ENCODE data around the gene TRHDE.
A peak's percentile ranks its signal among the peaks of the same experiment; 100 is the strongest.
"Not testable (repeated sequence)": the region's sequence is repeated elsewhere in the genome, so short reads cannot be mapped to it uniquely, and the experiment has no call there.

TRHDE gene

DNA sequence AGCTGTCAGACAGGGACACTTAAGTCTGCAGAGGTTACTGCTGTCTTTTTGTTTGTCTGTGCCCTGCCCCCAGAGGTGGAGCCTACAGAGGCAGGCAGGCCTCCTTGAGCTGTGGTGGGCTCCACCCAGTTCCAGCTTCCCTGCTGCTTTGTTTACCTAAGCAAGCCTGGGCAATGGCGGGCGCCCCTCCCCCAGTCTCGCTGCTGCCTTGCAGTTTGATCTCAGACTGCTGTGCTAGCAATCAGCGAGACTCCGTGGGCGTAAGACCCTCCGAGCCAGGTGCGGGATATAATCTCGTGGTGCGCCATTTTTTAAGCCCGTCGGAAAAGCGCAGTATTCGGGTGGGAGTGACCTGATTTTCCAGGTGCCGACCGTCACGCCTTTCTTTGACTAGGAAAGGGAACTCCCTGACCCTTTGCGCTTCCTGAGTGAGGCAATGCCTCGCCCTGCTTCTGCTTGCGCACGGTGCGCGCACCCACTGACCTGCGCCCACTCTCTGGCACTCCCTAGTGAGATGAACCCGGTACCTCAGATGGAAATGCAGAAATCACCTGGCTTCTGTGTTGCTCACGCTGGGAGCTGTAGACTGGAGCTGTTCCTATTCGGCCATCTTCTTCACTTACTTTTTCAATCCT is 248.0 kb downstream of the TRHDE start:
- not testable (repeated sequence) for DNase-seq (ENCODE audit: low read depth)

DNA sequence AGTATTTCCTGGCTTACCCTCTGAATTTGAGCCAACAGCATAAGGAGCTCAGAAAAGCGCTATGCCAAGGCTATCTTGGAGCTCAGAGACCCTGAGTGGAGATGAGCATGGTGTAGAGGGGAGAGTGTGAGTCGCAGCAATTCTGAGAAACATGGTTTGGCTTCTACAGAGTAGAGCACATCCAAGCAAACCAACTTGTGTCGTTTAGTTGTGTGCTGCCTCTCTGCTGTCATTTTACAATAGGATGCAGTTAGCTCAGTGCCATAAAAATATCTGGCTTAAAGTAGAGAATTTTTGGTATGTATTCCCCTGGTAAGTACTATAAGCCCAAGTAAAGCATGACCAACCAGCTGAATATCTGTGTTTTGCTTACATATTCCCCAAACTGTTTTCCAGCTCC is 249.2 kb downstream of the TRHDE start:
- no peak for DNase-seq (ENCODE audit: low read depth)

DNA sequence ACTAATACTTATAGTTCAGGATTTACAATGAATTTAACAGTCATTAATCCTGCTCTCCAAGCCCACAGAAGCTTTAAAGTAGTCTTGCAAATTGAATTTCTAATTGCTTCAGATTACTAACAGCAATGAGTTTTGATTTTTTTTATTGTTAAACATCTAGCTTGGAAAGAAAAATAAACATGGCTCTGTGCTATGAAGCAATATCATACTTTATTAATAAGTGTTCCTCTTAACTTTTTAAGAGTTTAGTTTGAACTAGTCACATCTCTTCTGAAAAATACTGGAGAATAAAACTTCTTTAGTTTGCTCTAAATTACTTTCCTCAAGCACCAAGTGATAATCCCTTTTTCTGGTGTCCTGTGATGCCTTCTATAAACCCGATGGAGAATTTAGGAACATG is 250.2 kb downstream of the TRHDE start:
- DNase-seq (ENCODE audit: low read depth) = no peak

DNA sequence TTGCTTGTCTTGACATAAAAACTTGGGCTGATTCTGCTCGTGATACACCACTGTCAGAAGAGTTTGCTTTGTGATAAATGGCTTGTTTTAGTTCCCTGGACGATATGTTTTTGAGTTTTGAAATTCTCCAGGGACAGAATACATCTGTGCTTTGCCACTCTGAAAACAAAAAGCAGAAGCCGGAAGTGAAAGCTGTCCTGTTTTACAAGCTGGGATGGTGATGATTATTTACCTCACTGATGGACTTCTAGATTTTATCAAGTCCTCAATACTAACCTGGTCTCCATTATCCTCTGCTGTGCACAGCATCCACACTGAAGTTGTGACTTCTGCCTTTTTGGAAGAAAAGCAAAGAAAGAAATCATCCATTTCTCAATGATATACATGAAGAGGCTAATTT is 251.6 kb downstream of the TRHDE start:
- no peak for DNase-seq (ENCODE audit: low read depth)

DNA sequence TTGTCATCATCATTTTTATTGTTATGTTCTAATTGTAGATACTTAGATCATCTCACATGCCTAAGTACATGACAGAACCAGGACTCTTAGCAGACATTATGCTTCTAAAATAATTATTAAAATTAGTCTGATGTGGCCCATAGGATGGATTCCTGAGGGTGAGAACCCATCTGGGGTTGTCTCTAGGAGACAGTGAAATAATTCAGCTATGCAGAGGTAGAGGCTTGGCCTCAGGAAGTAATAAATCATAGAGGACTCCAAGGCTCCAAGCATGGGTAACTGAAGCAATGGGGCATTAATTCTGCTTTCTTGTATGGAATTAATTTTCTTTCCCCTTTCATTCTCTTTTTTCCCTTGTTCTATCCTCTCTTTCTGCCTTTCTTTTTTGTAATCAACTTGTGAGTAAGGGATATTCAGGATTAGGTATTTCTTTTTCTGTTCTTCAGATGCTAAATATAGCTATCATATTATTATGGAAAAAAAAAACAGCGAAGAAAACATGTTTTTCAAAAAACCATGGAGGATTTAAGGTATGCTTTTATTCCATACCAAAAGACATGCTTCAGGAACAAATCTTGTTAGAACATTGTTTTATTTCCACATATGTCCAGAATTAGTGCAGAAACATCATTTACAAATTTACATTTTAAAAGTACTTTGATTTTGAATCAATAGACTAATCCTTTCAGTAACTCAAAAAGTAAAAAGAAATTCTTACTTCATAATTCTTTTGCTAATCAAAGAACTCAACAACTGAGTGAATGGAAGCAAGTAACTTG is 263.2 kb downstream of the TRHDE start:
- DNase-seq (ENCODE audit: low read depth) = no peak

DNA sequence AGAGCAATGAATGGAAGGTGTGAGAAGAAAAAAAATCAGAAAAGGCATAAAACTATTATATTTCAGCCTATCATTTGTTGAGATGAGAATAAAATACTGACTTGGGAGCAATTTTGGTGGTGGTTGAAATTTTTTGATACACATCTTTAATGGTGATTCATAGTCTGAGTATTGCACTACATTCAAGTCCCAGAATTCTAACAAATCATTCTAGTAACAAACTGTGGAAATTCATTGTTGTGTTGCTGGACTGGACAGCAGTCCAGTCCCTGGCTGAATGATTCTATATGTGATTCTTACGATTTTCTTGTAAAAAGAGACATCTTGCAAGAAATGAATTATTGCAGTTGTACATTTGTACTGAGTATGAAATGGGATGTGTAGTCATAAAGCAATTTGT is 268.6 kb downstream of the TRHDE start:
- no peak for DNase-seq (ENCODE audit: low read depth)

DNA sequence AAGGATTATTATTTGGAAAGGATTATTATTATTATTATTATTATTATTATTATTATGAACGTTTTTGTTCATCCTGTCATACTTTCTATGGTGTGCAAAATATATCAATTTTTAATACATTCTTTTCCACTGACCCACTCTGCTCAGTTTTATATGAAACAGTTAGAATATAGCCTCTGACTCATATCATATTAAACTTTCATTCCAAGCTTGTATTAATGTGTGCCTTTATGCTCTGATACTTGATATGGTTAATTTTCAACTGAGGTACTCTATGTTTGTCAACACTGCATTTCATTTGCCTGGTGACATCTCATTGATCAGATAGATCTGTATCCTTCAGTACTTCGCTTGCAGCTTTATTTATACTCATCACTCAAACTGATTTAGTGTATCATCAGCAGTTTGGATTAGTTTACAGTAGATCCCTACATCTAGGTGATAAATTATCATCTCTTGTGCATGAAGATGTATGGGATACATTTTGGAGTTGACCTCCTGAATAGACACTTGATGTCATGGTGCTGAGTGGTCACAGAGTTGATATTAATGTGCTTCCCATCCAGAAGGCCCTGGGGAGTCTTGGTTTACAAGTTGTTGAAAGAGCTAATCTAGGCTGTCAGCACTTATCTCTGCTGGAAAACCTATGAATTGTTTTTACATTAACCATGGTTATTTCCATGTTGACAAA is 271.8 kb downstream of the TRHDE start:
- DNase-seq (ENCODE audit: low read depth) = no peak

DNA sequence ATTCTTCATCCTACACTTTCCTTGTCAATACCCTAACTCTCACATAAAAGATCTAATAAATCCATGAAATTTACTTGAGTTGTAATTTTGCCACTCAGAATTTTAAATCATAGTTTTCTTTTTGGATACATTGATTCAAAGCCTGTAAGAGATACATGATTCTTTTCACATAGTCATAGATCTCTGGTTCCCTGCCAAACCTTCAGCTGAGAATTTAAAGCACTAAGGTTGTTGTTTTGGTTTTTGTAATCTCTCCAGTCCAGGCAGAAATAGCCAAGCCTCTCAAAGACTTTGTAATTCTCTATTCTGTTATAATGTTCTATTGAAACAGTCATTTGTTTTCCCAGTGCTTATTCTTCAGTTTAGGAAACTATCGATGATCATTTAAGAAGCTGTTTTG is 273.9 kb downstream of the TRHDE start:
- no peak for DNase-seq (ENCODE audit: low read depth)

DNA sequence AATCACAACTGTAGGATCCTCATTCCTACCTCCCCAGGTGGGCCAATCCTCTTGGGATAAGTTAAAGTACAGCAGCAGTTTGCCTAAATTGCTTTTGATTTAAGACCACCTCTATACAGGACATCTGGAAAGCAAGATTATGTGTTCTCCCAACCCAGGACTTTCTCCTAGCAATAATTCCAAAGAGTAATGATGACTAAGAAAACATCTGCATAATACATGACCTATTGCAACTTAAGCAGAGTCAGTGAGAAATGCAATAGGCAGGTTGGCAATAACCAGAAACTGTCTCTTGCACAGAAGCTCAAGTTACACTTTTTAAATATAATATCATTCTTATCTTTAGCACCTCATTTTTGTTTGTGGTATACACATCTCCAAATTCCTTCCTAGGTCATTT is 275.4 kb downstream of the TRHDE start:
- DNase-seq (ENCODE audit: low read depth) = peak; percentile 22

DNA sequence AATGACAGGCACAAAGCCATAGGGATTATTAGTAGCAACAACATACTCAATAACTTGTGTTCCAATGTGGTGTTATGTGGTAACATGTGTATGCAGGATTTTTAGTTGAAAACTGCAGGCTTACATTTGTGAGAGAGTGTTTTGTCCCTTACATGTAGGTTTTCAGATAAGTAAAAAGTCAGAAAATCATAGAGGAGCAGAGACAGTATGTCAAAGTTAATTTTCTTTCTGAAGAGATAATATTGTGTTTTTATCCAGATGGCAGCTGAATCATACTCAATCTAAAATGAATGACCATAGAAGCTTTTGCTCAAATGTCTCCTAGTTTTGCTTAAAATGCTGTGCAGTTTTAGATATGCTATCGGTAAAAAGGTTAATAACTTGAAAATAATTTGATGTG is 277.0 kb downstream of the TRHDE start:
- DNase-seq (ENCODE audit: low read depth) = no peak

DNA sequence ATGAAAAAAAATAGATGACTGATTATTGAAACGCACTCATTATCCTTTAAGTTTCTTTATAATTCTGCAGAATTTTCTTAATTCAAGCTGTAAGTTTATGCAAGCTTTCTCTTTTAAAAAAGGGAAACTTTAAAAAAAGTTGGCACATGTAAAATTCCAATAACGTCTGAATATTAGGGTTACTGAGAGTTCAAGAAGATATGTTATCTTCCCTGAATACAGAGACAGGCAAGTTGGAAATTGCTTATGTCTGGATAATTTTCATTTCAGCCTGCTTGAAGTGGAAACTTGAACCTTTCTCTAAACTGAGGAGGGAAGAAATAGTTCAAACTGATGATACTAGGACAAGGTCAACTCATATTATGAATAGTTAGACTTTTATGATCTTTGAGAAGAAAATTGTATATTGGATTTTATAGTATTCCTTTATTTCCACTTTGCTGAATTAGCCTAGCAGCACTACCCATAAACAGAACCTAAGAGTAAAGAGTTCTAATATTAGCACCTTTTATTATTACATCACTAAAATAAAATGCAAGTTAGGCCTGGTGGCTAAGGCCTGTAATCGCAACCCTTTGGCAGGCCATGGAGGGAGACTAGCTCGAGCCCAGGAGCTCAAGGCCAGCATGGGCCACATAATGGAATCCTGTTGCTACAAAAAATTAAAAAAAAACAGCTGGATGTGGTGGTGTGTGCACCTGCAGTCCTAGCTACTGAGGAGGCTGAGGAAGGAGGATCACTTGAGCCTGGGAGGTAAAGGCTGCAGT is 288.0 kb downstream of the TRHDE start:
- DNase-seq (ENCODE audit: low read depth) = no peak

DNA sequence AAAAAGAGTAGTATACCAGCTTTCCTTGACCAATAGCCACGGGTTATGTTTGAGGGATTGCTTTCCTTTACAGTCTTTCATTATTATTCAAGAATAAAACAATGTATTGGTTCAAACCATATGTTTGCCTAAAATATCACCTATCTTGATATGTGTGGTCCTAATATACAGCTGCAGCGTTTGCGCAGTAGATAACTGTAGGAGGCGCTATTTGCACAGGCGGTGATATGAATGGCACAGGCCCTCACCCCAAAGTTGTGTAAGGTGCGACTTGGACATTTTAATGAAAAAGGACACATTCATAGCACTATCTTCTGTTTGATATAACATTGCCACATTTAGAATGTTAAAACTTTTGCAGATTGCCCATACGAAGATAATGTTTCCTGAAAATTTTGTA is 298.4 kb downstream of the TRHDE start:
- DNase-seq (ENCODE audit: low read depth) = no peak

DNA sequence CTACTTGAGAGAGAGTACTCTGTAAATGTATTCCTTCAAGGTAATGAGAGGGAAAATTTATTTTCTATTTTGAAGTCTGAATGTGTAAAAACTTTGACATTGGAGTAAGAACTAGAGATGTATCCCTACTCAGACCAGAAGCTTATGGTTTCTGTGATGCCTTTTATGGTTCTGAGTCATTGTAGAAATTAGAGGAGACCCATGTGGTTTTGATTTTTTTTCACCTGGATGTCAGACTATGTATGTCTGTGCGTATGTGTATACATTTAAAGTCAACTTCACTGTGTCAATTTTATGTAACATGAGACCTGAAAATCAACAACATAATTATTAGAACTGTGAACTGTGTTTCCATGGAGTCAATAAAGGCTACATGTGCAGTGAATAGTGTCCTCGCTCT is 302.0 kb downstream of the TRHDE start:
- DNase-seq (ENCODE audit: low read depth) = no peak

DNA sequence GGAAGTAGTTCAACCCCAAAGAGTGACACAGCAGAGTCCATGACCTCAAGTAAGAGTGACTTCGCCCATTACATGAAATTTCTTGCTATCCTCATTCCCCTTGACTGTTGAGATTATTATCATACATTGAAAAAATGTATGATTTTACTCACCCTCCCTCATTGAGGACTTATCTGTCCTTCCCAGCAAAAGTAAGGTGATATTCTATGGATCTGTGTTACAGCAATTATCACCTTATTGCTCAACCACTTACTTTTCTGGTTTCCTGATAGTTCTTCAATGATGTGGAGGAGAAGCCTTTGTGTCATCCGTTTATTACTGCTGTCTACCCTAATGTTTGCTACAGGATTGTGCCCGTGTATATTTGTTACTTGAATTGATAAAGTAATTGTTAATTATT is 306.2 kb downstream of the TRHDE start:
- DNase-seq (ENCODE audit: low read depth) = no peak

DNA sequence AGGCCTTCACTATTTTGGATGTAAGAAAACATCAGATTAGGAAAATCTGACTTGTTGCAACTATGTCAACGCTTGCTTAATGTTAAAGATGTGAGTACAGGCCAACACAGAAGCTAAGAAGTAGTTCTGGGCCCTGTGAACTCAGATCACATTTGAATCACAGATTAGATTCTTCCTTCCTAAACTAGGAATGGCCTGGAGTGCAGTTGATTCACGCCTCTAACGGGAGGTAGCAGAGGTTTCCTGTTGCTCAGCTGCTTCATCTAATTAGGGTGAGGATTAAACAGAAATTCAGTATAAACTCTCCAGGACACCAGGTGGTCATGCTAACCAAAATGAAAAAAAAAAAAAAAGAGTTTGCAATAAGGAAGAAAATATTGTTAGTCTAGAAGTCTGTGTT is 314.3 kb downstream of the TRHDE start:
- DNase-seq (ENCODE audit: low read depth) = no peak

DNA sequence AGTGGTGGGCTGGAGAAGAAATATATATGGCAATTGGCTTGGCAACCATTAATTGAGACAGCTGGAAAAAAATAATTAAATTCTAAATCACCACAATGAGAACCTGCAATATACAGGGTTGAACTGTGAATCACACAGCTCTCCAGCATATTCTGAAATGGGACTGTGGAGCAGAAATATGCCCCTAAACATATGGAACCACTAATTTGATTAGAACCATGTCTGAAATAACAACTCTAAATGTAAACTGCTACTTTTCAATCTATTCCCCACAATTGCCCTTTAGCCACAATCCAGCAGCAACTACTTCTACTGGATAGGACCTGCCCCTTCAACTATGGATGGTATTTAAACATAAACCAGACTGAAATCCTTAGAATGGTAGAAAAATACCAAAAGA is 330.4 kb downstream of the TRHDE start:
- DNase-seq (ENCODE audit: low read depth) = no peak

DNA sequence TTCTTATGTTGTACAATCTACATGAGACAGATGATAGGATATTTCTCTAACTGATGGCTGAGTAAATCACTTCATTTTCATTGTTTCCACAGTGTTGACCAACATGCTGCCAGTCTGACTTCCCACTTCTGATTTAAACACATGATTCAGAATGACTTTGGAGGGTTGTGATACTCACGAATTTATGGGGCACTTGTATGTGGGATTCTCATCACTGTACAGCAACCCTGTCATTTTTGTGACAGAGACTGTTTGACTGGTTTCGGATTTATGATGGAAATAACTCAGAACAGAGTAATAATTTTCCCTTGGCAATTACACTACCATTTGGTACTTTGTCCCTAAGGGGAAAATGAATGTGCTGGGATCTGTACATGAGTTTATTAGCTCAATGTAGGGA is 333.8 kb downstream of the TRHDE start:
- DNase-seq (ENCODE audit: low read depth) = no peak

DNA sequence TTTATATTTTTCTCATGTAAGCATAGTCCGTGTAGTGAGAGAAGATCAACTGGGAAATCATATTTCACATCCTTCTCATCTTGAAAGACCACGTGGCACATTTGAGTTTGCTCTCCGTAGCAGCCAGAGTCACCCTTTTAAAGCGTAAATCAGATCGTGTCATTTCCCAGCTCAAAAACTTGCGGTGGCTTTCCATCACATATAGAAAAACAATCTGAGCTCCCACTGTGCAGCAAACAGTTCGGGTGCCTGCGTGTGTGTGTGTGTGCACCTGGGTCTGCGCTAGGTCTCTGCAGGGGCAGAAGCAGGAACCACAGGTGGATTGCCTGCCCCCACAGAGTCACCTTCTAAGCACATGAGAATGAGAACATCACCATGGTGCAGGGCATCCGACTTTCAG is 338.2 kb downstream of the TRHDE start:
- no peak for DNase-seq (ENCODE audit: low read depth)

DNA sequence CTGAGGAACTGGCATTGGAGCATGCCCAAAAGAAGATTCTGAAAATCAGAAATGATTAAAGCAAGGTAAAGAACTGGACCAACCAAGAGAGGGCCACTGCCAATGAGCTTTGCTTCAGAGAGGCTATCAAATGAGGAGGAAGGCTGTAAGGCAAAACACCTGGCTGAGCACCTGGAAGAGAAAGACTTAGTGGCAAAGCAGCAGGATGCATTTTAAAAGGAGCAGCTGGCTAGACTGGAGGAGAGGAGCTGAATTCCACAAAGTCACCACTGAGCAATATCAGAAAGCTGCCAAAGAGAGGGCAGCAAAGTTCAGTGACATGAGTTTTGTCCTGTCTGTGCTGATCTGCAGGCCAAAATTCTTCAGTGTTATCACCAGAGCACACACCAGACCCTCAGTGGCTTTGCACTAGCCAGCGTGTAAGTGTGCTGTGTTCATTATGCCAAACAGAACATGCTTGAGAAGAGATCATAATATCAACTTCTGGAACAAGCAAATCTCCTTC is 338.7 kb downstream of the TRHDE start:
- DNase-seq (ENCODE audit: low read depth) = no peak

DNA sequence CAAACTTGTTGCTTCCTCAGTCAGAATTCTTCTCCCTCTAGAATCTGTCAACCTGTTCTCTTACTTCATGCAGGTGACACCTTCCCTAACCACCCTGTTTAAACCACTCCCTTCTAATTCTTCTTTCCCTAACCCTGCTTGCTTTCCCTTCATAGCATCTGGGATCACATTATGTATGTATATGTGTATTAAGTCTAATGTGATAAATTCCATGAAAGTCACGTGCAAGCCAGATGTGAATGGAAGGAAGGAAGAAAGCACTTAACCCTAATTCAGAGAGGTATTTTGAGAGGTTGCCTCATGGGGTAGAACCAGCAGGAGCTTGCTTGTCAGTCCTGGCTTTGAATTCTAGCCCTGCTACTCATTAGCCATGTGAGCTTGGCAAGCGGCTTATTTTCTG is 340.0 kb downstream of the TRHDE start:
- no peak for DNase-seq (ENCODE audit: low read depth)

DNA sequence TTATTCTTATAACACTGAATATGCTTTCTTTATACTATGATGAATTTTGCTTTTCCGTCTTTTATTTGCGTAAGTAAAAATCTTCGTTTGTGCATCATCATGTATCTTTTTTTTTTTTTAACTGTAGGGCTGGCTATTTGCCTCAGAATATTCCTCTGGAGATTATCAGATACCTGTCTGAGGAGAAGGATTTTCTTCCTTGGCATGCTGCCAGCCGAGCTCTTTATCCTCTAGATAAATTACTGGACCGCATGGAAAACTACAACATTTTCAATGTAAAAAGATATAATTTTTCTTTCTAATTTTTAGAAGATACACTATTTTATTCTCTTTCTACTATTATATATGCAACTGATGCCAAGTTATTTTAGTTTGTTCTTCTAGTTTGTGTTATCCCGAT is 346.6 kb downstream of the TRHDE start:
- DNase-seq (ENCODE audit: low read depth) = no peak

DNA sequence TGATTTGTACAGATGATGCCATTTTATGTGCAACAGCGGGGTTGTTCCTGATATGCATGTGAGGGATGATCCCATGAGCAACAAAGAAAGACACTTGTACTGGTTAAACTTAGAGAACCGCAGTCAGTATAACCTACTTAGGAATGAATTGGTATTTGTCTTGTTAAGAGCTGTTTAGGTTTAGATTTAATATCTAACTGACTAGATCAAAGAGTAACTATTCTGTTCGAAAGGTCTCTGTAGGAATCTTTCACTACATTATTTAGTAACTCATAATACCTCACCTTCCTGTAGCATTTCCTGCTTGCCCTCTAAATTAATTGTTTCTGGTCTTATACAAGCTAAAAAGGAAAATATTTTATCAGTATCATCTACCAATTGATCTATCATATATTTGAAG is 350.4 kb downstream of the TRHDE start:
- DNase-seq (ENCODE audit: low read depth) = no peak

All from GM04504 (cell line).